ENCODE measurements around the gene ACSS2.

Gene ACSS2

DNA sequence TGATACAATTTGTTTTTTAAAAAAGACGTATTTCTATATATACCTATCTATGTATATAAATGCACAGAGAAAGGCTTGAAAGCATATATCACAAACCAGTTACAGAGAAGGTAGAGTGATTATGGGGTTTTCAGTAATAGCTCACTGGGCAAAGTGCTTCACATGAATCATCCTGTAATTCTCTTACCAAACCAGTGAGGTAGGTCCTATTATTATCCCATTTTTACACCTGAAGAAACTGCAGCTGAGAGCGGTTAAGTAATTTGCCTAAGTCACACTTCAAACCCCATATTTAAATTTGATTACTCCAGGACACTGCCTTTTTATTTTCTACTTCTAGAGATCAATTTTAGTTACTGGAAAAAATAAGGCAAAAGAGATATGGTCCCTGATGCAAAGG is 74.8 kb downstream of the ACSS2 start:
- ATAC-seq: no peak

DNA sequence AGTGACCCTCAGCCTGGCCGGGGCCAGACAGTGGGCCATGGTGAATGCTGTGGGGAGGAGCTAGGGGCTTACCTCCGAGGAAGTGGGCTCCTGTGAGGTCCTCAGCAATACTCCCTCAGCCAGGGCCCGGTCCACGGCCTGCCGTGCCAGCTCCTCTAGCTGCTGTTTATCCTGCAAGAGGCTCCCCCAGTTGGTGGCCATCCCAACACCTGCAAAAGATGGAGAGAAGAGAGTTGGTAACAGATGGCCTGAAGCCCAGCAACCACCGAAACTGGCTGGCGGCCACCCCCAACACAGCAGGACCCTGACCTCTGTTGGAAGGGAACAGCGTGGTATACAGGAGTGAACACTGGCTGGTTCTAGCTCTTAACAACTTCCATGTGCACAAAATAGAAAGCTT is 75.2 kb downstream of the ACSS2 start:
- ATAC-seq: no peak

DNA sequence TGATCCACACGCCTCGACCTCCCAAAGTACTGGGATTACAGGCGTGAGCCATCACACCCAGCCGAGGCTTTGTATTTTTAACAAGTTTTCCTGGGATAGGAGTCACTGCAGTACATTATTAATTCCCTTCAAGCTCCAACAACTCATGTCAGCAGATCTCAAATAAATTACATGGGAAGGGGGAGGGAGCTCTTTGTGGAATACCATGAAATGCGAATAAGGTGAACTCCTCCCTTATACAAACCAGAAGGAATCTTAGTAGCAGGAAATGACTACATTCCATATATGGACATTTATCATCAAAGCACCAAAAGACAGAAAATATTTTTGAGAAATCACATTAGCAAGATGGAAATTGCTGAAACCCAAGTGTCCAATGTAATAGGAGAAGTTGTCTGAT is 76.3 kb downstream of the ACSS2 start:
- ATAC-seq: no peak

DNA sequence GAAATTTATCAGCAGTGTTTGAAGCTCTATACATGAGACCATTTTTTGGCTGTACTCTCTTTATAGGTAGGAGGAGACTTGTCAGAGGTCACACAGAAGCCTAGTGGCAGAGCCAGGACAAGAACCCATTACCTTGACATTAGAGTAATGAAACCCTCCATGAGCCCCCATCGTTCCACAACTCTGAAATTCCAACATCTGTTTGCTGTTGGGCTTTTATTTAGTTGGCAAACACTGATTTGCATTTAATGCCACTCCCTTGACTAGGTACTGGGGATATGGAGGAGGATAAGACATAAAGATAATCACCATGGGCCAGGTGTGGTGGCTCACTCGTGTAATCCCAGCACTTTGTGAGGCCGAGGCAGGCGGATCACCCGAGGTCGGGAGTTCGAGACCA is 77.5 kb downstream of the ACSS2 start:
- no peak for ATAC-seq

DNA sequence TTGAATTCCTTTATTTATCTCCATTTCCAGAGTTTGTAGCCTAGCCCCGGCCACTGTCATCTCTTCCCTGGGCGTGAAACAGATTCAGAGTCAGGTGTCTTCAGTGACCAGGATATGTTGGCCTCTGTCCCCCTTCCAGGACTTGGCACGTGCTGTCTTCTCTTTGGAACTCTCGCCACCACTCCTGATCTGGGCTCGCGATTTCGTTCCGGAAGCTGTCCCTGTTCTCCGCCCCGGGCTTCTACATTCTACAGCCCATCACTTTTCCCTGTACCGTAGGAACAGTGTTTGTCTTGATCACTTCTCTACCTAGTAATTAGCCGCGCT is 78.5 kb downstream of the ACSS2 start:
- no peak for ATAC-seq

DNA sequence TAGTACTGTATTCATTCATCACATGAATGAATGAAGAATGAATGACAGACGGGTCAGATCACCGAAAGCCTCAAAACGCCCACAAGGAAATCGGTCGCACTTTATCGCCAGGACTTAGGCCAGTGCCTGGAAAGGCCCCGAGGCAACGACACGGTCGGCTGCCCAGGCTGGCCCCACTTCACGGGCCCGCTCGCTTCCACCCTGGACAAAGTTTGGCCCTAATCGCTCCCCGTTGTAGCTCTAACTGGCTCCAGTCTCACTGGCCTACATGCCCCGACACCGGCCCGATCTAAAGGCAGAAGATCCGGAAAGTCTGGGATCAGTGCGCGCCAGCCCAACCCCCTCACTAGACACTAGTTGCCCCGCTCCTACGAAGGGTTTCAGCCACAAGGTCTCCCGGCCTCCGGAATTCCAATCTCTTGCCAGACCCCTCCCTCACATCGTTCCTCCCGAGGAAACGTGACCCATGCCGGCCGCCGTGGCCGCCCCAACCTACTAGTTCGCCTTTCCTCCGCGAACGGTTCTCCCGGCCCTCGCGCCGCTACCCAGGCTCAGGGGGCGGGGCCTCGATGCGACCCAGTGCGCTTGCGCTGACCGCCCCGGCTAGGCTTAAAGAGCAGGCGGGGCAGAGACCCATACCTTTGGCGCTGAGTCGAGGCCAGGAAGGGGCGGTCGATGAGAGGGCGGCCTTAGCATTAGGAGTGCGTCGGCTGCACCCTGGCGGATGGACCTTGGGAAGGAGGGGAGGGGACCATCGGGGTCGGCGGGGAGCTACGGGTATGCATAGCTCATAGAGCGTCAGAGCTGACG is 79.0 kb downstream of the ACSS2 start, which contains the start of the genes GSS and MYH7B:
Gene GSS (minus strand): TSS at position 576 of the 810 bp plus-strand sequence. CDS start 3,954 bp downstream, outside the sequence.
Gene MYH7B (plus strand): TSS at position 638 of the 810 bp plus-strand sequence. CDS start 22,138 bp downstream, outside the sequence.
- ATAC-seq: peak; percentile 90 to 93

DNA sequence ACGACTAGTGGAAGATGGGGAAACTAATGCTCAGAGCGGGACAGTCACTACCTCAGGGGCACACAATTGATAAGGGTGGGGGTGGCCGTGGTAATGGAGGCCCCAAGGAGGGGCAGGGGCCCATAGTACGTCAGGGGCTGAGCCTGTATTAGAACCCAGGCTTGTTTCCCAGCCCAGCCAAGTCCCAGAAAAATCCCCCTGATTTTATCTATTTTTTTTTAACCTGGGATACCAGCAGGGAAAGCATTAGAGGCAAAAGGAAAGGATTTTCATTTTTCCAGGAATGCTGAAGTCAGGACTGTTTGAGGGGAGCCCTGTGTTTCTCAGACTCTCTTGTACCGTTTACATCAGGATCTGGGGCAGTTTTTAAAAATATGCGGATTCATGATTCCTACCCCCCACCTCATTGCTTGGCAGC is 79.6 kb downstream of the ACSS2 start:
- ATAC-seq: no peak

DNA sequence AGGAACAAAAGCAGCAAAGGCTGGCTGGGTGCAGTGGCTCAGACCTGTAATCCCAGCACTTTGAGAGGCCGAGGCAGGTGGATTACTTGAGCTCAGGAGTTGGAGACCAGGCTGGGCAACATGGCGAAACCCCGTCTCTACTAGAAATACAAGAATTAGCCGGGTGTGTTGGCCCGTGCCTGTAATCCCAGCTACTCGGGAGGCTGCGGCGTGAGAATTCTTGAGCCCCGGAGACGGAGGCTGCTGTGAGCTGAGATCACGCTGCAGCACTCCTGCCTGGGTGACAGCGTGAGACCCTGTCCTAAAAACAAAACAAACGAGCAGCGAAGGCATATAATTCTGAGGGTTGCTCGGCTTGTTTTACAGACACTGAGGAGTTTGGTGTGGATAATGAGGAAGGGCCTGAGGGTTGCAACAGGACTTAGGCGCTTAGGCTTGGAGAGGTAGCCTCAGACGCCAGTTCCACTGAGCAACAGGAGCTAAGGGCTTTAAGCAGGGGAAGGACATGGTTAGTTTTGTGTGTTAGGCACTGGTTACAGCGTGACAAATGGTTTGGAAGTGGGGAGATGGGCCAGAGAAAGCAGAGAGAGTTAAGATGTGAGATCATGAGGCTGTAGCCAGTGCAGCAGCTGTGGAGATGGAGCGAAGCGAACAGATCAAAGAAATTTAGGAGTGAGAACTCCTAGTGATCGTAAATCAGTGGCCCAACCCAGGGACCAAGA is 80.5 kb downstream of the ACSS2 start:
- no peak for ATAC-seq

DNA sequence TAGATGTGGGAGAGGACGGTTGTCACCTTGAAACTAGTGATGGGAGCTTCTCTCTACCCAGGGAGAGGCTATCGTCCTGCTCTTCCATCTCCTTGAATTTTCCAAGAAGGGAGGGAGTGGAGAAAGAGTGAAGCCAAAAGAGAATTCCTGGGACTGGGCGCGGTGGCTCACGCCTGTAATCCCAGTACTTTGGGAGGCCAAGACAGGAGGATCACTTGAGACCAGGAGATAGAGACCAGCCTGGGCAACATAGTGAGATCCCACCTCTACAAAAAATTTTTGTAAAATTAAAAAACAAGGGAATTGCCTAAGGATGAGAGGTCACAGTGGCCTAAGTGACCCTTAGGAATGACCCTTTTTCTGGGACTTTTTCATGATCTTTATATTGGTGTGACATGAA is 88.1 kb downstream of the ACSS2 start:
- ATAC-seq: no peak

DNA sequence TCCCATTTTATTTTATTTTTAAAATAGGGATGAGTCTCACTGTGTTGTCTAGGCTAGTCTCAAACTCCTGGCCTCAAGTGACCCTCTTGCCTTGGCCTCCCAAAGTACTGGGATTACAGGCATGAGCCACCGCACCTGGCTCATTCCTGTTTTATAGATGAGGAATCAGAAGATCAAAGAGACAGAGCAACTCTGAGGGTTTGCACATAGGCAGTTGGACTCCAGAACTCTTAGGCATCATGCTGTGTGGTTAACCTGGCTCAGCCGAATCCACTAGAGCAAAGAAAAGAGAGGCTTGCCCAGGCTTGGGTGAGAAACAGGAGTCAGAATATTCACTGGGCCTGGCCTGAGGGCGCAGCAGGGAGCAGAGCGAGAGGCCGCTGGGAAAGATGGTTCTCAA is 88.6 kb downstream of the ACSS2 start:
- no peak for ATAC-seq

DNA sequence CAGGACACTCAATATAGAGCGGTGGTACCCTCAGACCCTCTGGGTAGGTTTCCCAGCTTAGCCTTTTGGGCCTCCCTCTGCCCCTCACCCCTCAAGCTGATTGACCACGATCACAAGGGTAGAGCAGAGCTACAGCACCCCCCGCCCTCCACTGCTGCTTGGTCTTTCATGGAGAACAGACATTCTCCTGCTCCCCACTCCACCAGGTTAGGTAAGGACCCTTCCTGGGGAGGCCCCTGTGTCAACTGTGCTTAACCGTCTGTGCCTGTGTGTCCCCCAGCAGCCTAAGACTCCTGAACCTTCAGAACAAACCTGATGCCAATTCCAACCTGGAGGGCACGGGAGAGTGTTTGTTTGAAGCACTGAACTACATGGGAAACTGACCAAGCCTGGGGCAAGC is 91.0 kb downstream of the ACSS2 start:
- no peak for ATAC-seq

DNA sequence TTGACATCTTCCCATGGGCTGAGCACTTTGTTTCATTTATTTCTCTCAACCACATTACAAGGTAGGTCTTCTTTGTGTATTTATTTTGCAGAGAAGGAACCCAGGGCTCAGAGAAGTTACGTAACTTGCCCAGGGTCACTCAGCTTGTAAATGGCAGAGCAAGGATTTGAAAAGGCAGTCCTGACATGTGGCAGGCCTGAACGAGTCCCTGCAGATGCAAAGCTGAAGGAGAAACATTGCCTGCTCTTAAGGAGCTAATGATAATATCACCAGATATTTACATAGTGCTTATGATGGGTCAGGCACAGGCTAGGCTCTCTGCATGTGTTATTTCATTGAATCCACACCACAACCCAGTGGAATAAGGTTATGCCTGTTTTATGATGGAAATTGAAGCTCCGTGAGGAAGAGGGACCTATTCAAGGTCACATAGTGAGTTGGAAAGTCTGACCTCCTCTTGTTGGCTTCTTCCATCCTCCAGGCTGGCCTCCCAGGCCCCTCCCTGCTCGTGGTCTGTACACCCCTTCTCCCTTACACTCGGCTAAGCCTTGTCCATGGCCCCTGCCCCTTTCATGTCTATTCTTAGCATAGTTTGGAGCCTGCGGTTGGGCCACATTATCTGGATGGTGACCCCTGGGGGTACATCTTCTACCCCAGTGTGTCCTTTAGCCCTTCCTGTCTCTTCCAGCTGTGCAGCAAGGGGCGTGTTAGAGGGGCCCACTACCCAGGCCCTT is 91.8 kb downstream of the ACSS2 start:
- no peak for ATAC-seq

DNA sequence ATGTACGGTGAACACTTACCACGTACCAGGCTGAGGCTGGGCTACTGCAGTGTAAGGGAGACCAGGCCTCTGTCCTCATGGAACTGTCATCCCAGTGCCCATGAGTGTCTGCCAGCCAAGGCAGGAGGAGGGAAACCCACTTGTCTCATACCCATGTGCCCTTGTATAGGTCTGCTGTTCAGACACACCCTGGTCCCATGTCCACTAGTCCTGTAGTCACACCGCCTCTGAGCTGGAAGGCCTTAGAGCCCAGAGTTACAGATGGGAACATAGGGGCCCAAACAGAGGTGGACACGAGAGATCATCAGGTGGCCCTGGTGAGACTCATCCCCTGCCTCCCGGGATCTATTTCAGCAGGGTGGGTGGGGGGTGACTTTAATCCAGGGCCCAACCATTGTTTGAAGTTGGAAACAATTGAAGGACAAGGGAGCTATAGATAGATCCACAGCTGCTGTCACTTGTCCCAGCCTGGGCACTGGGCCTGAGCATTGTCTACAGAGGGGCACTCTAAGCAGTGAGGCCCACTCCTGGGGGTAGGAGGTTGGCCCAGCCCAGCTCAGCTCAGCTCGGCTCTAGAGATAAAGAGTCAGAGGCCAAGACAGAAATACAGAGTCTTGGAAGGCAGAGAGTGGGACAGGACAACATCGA is 93.9 kb downstream of the ACSS2 start:
- no peak for ATAC-seq

DNA sequence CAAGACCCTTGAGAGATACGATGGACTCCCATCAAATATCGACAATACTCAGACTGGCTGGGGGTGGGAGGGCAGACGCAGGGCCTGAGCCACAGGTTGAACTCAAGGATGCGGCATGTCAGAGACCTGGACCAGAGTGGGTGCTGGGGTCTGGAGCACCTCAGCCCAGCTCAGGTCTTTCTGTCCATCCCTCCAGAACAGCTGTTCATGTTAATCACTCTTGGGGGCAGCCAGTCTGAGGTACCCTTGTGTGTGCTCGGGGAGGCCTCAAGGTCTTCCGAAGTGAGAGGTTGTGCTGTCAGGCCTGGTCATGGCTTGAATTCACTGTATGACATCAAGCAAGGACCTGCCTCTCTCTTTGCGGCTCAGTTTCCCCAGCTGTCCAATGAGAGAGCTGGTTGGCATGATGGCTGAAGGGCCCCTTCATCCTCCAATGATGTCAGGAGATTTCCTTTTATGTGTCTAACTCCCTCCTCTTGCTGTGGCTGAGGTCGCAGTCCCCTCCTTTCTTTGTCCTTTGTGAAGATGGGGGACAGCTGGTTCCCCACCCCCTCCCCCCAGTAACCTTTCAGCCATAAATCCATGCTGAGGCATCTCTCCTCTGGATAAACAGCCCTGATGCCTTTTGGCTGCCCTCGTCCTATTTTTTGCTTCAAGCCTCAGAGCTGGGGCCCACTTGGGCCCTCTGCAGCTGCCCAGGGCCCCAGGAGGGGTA is 94.6 kb downstream of the ACSS2 start:
- ATAC-seq: no peak

DNA sequence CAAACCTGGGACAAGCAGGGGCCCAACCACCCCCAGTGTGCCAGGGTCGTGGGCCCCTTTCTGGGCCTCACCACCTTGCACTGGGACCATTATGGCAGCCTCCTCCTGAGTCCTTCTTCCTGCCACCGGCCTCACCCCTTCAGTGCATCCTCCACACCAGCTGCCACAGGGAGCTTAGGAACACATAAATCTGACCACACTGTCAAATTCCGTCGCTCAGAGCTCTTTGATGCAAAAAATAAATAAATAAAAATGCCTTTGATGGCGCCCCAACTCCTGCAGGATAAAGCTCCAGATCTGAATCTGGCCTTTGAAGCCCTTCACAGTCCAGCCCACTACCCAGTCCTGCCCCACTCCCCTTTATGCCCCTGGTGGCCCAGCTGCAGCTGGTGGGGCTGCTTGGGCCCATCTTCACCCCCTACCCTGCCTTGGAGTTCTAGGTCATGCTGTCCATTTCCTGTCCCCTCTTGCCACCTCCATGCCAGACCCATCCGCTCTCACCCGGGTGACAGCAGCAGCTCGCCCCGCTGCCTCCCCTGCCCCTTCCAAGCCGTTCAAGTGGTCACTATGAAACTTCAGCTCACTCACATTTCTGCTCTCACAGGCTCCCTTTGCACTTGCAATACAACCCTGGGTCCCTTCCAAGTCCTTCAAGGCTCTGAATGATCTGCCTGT is 95.3 kb downstream of the ACSS2 start:
- no peak for ATAC-seq

DNA sequence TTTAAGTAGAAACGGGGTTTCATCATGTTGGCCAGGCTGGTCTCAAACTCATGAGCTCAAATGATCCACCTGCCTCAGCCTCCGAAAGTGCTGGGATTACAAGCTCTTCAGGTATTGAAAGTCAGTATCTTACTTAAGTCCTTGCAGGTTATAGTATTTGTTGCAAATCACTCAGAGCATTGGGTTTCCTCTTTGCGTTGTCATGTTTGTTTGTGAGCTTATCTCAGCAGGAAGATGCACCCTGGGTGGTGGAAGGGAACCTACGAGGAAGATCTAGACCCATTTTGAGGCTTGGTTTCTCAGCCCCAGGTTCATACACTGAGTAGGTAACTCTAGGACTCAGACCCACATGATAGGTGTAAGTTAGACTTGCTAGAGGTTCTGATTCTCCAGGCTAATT is 97.8 kb downstream of the ACSS2 start:
- no peak for ATAC-seq

DNA sequence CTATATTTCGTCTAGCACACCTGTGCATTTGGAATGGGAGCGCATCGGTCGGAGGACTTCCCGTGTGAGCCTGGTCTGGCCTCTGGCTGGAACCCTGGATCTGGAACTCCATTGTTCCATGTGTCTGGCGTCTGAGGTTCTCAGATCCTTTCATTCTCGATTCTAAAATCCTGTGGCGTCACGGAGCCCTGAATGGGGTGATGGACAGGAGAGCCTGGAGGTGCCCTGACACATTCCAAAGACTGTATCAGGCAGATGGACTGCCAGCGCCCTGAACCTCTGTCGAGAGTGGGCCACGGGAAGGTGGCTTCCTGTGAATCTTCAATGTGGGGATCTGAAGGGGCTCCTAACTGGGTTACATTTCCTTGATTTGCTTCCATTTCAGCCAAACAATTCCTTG is 99.9 kb downstream of the ACSS2 start:
- no peak for ATAC-seq

Data from activated CD4-positive, CD25-positive, alpha-beta regulatory T cell treated with anti-CD3 and anti-CD28 coated beads, Interleukin-2, amount 50 U/mL, for 24 hours (primary cell).